GM19468 (cell line): ENCODE results near the gene KLHL29.

Experiments used
- ATAC-seq: cut with Tn5 transposase; IDR thresholded peaks from one replicate; pipeline ENCODE4 v1.9.1; 2021; ENCODE audit warnings: mild to moderate bottlenecking, moderate library complexity, moderate number of reproducible peaks; ENCODE audit not compliant: unreplicated experiment; ENCODE audit errors: extremely low read depth

KLHL29 gene

GRCh38 chr2:23659773-23660172, 274.8 kb downstream of the KLHL29 start:
- ATAC-seq = no peak

GRCh38 chr2:23660237-23660636, 275.3 kb downstream of the KLHL29 start:
- ATAC-seq = no peak

GRCh38 chr2:23661276-23662050, 276.5 kb downstream of the KLHL29 start:
- no peak for ATAC-seq

- ATAC-seq = no peak
Observed at GRCh38 chr2:23662466-23662865, 277.5 kb downstream of the KLHL29 start.

GRCh38 chr2:23662941-23663920, 278.3 kb downstream of the KLHL29 start:
- ATAC-seq = no peak

GRCh38 chr2:23664066-23664788, 279.2 kb downstream of the KLHL29 start:
- no peak for ATAC-seq

GRCh38 chr2:23666241-23666979, 281.4 kb downstream of the KLHL29 start:
- no peak for ATAC-seq

GRCh38 chr2:23666980-23667357, 282.0 kb downstream of the KLHL29 start:
- no peak for ATAC-seq

- no peak for ATAC-seq
Observed at GRCh38 chr2:23668756-23669304, 283.9 kb downstream of the KLHL29 start.

GRCh38 chr2:23669413-23670244, 284.6 kb downstream of the KLHL29 start:
- ATAC-seq = no peak

GRCh38 chr2:23670245-23670592, 285.2 kb downstream of the KLHL29 start:
- no peak for ATAC-seq

- ATAC-seq = no peak
Observed at GRCh38 chr2:23673082-23673481, 288.1 kb downstream of the KLHL29 start.

- ATAC-seq = no peak
Observed at GRCh38 chr2:23673830-23674679, 289.1 kb downstream of the KLHL29 start.

GRCh38 chr2:23675506-23675905, 290.5 kb downstream of the KLHL29 start:
- ATAC-seq = no peak

- no peak for ATAC-seq
Observed at GRCh38 chr2:23677836-23678235, 292.9 kb downstream of the KLHL29 start.

GRCh38 chr2:23679044-23679443, 294.1 kb downstream of the KLHL29 start:
- no peak for ATAC-seq

- ATAC-seq = no peak
Observed at GRCh38 chr2:23680951-23681350, 296.0 kb downstream of the KLHL29 start.
